H1 (cell line): ENCODE data around the gene PLEKHA4. TPM values are rescaled to one million over a fixed set of nuclear protein-coding genes. Genes with fewer than 3 reads are reported as not detected.

Experiments used
- CBX5 ChIP-seq: fragments of 300-800, 300-1000 bp; sonication (generic); IDR thresholded peaks from 2 replicates; pipeline ENCODE4 v1.7.1; 2016; ENCODE audit warnings: antibody characterized with exemption, low read length, low read depth
- CEBPB ChIP-seq: IDR thresholded peaks from 2 replicates; pipeline ENCODE4 v1.6.1; 2012; ENCODE audit warnings: low read depth, low read length
- POLR2A ChIP-seq, 2 experiments: IDR thresholded peaks; 1 replicate in 1 of 2; 2 replicates in 1 of 2; pipeline ENCODE4 v1.6.1; 2011; ENCODE audit warnings: low read depth in 2 of 2, low read length in 2 of 2, mild to moderate bottlenecking in 2 of 2; ENCODE audit errors: control extremely low read depth in 1 of 2
- RFX5 ChIP-seq: IDR thresholded peaks from 2 replicates; pipeline ENCODE4 v1.6.1; 2011; ENCODE audit warnings: low read depth, low read length, improper control_type of control experiment, borderline replicate concordance
- polyA plus RNA-seq, 7 experiments: library from polyadenylated mRNA; depleted of rRNA in 3 of 7; stranded (reverse) in 5 of 7; unstranded in 2 of 7; fragments of >200 nt in 5 of 7; fragments of 200-250 nt in 2 of 7; gene quantifications; 1 replicate in 5 of 7; 2 replicates in 1 of 7; 4 replicates in 1 of 7; pipeline versions ENCODE4 v1.2.1 to v1.2.3, GENCODE V29; 2011 to 2013; ENCODE audit warnings: missing spikeins in 2 of 7, mixed read lengths in 2 of 7
- total RNA-seq: library from RNA; stranded (reverse); fragmentation: NEBNext Ultra II Directional; extraction: Animal tissue kit (Norgen Biotek cat#: 25700); gene quantifications from 2 replicates; pipeline ENCODE4 v1.2.1, GENCODE V29; 2021
- TF ChIP-seq, protein P1 (sequence below), 3 experiments: IDR thresholded peaks; 1 replicate in 2 of 3; 2 replicates in 1 of 3; pipeline versions ENCODE4 v1.5.1 to v1.6.1; 2011; ENCODE audit warnings: low read length in 3 of 3, mild to moderate bottlenecking in 3 of 3, inconsistent platforms in 2 of 3, low read depth in 1 of 3, moderate library complexity in 1 of 3; ENCODE audit not compliant: insufficient read depth in 1 of 3; ENCODE audit errors: control extremely low read depth in 1 of 3
- TF ChIP-seq, protein P2 (sequence below): fragments of 300-600 bp; sonication (generic); IDR thresholded peaks from 2 replicates; pipeline ENCODE4 v1.7.1; 2012; ENCODE audit warnings: low read length, moderate library complexity, mild to moderate bottlenecking, inconsistent platforms; ENCODE audit not compliant: insufficient replicate concordance

The PLEKHA4 gene
- total and polyA plus RNA-seq, 2 of the 8 experiments (the other 6 are each of a cell fraction or from before 2014, with no cell fraction given) = 8.2 to 18.0 TPM

DNA sequence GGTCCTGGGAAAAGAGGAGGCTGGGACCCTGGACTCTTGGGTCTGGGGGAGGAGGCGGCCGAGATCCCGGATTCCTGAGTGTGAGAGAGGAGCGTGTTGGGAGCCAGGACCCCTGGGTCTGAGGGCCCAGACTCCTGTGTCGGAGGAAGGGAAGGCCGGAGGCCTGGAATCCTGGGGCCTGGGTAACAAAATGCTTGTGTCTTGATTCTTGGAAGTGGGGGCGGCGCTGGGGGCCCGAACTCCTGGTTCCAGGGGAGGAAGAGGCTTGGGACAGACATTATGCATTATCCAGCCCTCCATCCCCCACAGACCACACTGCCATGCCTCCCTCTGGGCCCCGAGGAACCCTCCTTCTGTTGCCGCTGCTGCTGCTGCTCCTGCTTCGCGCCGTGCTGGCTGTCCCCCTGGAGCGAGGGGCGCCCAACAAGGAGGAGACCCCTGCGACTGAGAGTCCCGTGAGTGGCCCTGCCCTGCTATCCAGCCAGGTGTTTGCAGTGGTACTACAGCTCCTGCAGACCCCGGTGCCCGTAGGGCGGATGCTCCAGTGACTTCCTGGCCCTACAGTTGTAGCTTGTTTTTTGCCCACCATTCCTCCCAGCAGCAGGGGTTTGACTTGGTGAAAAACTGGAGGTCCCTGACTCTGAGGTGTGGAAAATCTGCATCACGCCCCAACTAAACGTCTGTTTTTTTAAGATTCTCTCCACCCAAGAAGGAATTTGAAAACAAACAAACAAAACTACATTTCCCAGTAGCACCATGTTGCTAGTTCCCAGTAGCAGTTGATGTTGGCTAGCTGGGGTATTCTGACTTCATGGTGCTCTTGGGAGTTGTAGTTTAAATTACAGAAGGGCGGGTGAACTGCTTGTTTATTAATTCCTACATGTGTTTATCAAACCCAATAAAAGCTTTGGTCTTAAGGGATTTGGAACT is 32.3 kb upstream of the PLEKHA4 start (continued):
- TF ChIP-seq, protein P1, sequence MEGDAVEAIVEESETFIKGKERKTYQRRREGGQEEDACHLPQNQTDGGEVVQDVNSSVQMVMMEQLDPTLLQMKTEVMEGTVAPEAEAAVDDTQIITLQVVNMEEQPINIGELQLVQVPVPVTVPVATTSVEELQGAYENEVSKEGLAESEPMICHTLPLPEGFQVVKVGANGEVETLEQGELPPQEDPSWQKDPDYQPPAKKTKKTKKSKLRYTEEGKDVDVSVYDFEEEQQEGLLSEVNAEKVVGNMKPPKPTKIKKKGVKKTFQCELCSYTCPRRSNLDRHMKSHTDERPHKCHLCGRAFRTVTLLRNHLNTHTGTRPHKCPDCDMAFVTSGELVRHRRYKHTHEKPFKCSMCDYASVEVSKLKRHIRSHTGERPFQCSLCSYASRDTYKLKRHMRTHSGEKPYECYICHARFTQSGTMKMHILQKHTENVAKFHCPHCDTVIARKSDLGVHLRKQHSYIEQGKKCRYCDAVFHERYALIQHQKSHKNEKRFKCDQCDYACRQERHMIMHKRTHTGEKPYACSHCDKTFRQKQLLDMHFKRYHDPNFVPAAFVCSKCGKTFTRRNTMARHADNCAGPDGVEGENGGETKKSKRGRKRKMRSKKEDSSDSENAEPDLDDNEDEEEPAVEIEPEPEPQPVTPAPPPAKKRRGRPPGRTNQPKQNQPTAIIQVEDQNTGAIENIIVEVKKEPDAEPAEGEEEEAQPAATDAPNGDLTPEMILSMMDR (IDR thresholded peaks at IDR 0.05; ENCODE audit: control extremely low read depth in 1 of 3, insufficient read depth in 1 of 3, low read depth in 1 of 3, low read length in 3 of 3) = no peak
- no peak for TF ChIP-seq CBX5
- TF ChIP-seq RFX5 = no peak
- TF ChIP-seq, protein P2, sequence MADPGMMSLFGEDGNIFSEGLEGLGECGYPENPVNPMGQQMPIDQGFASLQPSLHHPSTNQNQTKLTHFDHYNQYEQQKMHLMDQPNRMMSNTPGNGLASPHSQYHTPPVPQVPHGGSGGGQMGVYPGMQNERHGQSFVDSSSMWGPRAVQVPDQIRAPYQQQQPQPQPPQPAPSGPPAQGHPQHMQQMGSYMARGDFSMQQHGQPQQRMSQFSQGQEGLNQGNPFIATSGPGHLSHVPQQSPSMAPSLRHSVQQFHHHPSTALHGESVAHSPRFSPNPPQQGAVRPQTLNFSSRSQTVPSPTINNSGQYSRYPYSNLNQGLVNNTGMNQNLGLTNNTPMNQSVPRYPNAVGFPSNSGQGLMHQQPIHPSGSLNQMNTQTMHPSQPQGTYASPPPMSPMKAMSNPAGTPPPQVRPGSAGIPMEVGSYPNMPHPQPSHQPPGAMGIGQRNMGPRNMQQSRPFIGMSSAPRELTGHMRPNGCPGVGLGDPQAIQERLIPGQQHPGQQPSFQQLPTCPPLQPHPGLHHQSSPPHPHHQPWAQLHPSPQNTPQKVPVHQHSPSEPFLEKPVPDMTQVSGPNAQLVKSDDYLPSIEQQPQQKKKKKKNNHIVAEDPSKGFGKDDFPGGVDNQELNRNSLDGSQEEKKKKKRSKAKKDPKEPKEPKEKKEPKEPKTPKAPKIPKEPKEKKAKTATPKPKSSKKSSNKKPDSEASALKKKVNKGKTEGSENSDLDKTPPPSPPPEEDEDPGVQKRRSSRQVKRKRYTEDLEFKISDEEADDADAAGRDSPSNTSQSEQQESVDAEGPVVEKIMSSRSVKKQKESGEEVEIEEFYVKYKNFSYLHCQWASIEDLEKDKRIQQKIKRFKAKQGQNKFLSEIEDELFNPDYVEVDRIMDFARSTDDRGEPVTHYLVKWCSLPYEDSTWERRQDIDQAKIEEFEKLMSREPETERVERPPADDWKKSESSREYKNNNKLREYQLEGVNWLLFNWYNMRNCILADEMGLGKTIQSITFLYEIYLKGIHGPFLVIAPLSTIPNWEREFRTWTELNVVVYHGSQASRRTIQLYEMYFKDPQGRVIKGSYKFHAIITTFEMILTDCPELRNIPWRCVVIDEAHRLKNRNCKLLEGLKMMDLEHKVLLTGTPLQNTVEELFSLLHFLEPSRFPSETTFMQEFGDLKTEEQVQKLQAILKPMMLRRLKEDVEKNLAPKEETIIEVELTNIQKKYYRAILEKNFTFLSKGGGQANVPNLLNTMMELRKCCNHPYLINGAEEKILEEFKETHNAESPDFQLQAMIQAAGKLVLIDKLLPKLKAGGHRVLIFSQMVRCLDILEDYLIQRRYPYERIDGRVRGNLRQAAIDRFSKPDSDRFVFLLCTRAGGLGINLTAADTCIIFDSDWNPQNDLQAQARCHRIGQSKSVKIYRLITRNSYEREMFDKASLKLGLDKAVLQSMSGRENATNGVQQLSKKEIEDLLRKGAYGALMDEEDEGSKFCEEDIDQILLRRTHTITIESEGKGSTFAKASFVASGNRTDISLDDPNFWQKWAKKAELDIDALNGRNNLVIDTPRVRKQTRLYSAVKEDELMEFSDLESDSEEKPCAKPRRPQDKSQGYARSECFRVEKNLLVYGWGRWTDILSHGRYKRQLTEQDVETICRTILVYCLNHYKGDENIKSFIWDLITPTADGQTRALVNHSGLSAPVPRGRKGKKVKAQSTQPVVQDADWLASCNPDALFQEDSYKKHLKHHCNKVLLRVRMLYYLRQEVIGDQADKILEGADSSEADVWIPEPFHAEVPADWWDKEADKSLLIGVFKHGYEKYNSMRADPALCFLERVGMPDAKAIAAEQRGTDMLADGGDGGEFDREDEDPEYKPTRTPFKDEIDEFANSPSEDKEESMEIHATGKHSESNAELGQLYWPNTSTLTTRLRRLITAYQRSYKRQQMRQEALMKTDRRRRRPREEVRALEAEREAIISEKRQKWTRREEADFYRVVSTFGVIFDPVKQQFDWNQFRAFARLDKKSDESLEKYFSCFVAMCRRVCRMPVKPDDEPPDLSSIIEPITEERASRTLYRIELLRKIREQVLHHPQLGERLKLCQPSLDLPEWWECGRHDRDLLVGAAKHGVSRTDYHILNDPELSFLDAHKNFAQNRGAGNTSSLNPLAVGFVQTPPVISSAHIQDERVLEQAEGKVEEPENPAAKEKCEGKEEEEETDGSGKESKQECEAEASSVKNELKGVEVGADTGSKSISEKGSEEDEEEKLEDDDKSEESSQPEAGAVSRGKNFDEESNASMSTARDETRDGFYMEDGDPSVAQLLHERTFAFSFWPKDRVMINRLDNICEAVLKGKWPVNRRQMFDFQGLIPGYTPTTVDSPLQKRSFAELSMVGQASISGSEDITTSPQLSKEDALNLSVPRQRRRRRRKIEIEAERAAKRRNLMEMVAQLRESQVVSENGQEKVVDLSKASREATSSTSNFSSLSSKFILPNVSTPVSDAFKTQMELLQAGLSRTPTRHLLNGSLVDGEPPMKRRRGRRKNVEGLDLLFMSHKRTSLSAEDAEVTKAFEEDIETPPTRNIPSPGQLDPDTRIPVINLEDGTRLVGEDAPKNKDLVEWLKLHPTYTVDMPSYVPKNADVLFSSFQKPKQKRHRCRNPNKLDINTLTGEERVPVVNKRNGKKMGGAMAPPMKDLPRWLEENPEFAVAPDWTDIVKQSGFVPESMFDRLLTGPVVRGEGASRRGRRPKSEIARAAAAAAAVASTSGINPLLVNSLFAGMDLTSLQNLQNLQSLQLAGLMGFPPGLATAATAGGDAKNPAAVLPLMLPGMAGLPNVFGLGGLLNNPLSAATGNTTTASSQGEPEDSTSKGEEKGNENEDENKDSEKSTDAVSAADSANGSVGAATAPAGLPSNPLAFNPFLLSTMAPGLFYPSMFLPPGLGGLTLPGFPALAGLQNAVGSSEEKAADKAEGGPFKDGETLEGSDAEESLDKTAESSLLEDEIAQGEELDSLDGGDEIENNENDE = no peak
- TF ChIP-seq CEBPB = no peak
- peak in 1 of 2 experiments; percentile 26; a peak in 1 of 3 replicates for TF ChIP-seq POLR2A (IDR thresholded peaks at IDR 0.05; ENCODE audit: control extremely low read depth in 1 of 2, low read depth in 2 of 2, low read length in 2 of 2)
